Esophagus squamous epithelium (tissue), 5 donors: ENCODE data around the gene RNF13. TPM values are rescaled to one million over a fixed set of nuclear protein-coding genes. Genes with fewer than 3 reads are reported as not detected.

ENCODE experiments used
- DNase-seq: peaks from one replicate; lab custom pipeline; 2025; lab: John Stamatoyannopoulos, UW
- H3K27ac ChIP-seq, 4 donors: fragments of 200-600 bp; sonication (generic); one replicate each; pipeline ENCODE4 v1.5.1; 2016 to 2019; ENCODE audit warnings: mild to moderate bottlenecking in 1 of 4
- H3K27me3 ChIP-seq, 4 donors: fragments of 200-600 bp; sonication (generic); 1 replicate in 3 of 4; 2 replicates in 1 of 4; pipeline versions ENCODE4 v1.5.1 to v1.6.0; 2017 to 2021; ENCODE audit warnings: antibody characterized with exemption in 1 of 4
- H3K36me3 ChIP-seq, 3 donors: fragments of 200-600 bp; sonication (generic); one replicate each; pipeline ENCODE4 v1.5.1; 2016 to 2019
- H3K4me1 ChIP-seq, 3 donors: fragments of 200-600 bp; sonication (generic); one replicate each; pipeline ENCODE4 v1.5.1; 2017 to 2019
- H3K4me3 ChIP-seq, 4 donors: fragments of 200-600 bp; sonication (generic); 1 replicate in 3 of 4; 2 replicates in 1 of 4; pipeline ENCODE4 v1.5.1; 2016 to 2019; ENCODE audit warnings: mild to moderate bottlenecking in 2 of 4, moderate library complexity in 1 of 4
- H3K9me3 ChIP-seq, 3 donors: fragments of 200-600 bp; sonication (generic); one replicate each; pipeline ENCODE4 v1.5.1; 2016 to 2019
- CTCF ChIP-seq, 6 experiments: fragments of 450-650 bp in 4 of 6; fragments of 200-600 bp in 2 of 6; sonication (generic) in 2 of 6; IDR thresholded peaks; one replicate each; pipeline ENCODE4 v1.5.1; 2016 to 2019; ENCODE audit warnings: antibody characterized with exemption in 6 of 6, mild to moderate bottlenecking in 4 of 6, moderate library complexity in 4 of 6
- POLR2A ChIP-seq, 4 donors: fragments of 450-650 bp; IDR thresholded peaks; one replicate each; pipeline ENCODE4 v1.6.1; 2017; ENCODE audit warnings: antibody characterized with exemption in 4 of 4, mild to moderate bottlenecking in 4 of 4, moderate library complexity in 3 of 4
- WGBS, 2 donors: methylation state at CpG; one replicate each; pipeline ENCODE4 v1.1.5; 2018; 5-methylcytosine and 5-hydroxymethylcytosine counted together
- intact Hi-C: fragments of 100-400 bp; cut with DNase I; formaldehyde crosslinking; loops from one replicate; pipeline ENCODE4 v1.15.0; 2022
- total RNA-seq, 4 donors: library from RNA; depleted of rRNA; stranded (reverse); fragments of >200 nt; gene quantifications; one replicate each; pipeline ENCODE4 v1.1.0, GENCODE V29; 2016
- donor health status: DM: yes; HTN: yes; CAD: no.

Gene RNF13
- total RNA-seq, 4 donors from 2014 or later: 17.4 to 70.4 (median 45.8) TPM

DNA sequence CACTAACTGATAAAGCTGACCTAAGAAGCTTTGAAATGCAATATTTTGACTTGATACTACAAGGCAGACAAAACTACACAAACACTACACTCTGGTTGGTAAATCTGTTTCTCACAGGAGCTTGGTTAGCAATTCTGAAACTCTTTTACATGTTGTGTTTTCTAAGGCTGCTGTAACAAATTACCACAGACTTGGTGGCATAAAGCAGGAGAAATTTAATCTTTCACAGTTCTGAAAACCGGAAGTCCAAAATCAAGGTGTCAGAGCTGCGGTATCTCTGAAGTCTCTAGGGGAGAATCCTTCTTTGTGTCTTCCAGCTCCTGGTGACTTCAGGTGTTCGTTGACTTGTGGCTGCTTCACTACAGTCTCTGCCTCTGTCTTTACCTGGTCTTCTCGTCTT is 170.6 kb downstream of the RNF13 start:
- 78 to 86% methylated on average over 3 to 4 of the region's 4 CpGs for WGBS, 2 donors
- TF ChIP-seq POLR2A (IDR thresholded peaks at IDR 0.05) (no peak), CTCF (IDR thresholded peaks at IDR 0.05) (no peak)
- intact Hi-C loops: no loop called here

DNA sequence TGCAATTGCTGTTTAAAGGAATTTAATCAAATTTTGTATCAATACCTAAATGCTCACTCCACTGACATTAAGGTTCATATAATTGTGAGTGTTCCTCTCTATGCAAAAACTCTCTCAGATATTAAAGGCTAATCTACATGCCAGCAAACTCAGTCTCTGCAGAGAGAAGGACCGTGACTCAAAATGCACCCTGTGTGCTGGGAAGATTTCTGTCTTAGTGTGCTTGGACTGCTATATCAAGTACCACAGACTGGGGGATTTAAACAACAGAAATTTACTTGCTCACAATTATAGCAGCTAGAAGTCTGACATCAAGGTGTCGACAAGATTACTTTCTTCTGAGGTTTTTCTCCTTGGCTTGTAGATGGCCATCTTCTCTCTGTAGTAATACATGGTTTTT is 176.3 kb downstream of the RNF13 start:
- WGBS, 2 donors: 49 to 73% methylated on average over 2 of the region's 2 CpGs
- intact Hi-C loops: no loop called here
- Histone ChIP-seq H3K27ac (no peak overlapping the region), H3K4me3 (no peak overlapping the region), H3K36me3 (no peaks in the 10 kb centered on the region), H3K27me3 (no peaks in the 10 kb centered on the region), H3K9me3 (peaks cover 0 to 14% (median 2%) of the 10 kb centered on the region in 3 donors), H3K4me1 (no peaks in the 10 kb centered on the region)
- TF ChIP-seq CTCF (IDR thresholded peaks at IDR 0.05) (no peak), POLR2A (IDR thresholded peaks at IDR 0.05) (no peak)
- no peak for DNase-seq

More for the DNA sequence above, 170.6 kb downstream of the RNF13 start:
- Histone ChIP-seq H3K27ac (no peak overlapping the region), H3K9me3 (no peaks in the 10 kb centered on the region), H3K4me3 (no peak overlapping the region), H3K4me1 (no peaks in the 10 kb centered on the region), H3K27me3 (no peaks in the 10 kb centered on the region), H3K36me3 (no peaks in the 10 kb centered on the region)
- DNase-seq: no peak

DNA sequence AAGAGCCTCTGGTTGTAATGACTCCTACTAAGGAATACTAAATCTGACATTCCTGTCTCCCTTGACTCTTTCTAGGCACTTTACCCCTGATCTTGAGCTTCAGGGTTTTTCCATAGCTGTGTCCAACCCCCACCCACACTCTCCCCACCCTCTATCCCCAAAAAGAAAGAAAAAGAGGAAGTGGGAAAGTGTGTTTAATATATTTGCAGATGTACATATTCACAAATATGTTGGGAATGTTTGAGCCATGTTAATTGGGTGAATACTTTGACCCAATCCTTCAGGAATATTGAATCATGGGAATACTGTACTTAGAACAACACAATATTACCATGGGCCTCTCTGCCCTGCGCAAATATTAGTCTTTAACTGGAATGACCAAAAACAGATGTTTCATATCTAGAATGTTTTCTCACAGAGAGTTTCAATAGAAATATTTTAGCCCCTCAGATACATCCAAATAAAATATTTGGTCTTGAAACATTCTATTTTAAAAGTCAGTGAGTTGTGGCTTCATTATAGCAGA is 177.5 kb downstream of the RNF13 start:
- Histone ChIP-seq H3K36me3 (no peaks in the 10 kb centered on the region), H3K27me3 (no peaks in the 10 kb centered on the region), H3K4me1 (no peaks in the 10 kb centered on the region), H3K9me3 (peaks cover 0 to 25% (median 8%) of the 10 kb centered on the region in 3 donors), H3K27ac (no peak overlapping the region), H3K4me3 (no peak overlapping the region)
- no peak for TF ChIP-seq POLR2A (IDR thresholded peaks at IDR 0.05)
- TF ChIP-seq CTCF (IDR thresholded peaks at IDR 0.05): no peak
- 86 to 92% methylated on average over 1 of the region's 1 CpG for WGBS, 2 donors
- no peak for DNase-seq
- intact Hi-C loops: no loop called here

- no peak overlapping the region for H3K4me3 ChIP-seq
- no peaks in the 10 kb centered on the region for H3K36me3 ChIP-seq
- intact Hi-C loops: no loop called here
- H3K9me3 ChIP-seq: peaks cover 0 to 25% (median 8%) of the 10 kb centered on the region in 3 donors
- no peaks in the 10 kb centered on the region for H3K27me3 ChIP-seq
- TF ChIP-seq POLR2A (IDR thresholded peaks at IDR 0.05) (no peak), CTCF (IDR thresholded peaks at IDR 0.05) (no peak)
- WGBS, 2 donors: 91 to 100% methylated on average over 4 of the region's 4 CpGs
- H3K4me1 ChIP-seq: no peaks in the 10 kb centered on the region
- no peak for DNase-seq
- H3K27ac ChIP-seq: no peak overlapping the region
These were observed 179.5 kb downstream of the RNF13 start for GRCh38 chr3:149992416-149993058.

DNA sequence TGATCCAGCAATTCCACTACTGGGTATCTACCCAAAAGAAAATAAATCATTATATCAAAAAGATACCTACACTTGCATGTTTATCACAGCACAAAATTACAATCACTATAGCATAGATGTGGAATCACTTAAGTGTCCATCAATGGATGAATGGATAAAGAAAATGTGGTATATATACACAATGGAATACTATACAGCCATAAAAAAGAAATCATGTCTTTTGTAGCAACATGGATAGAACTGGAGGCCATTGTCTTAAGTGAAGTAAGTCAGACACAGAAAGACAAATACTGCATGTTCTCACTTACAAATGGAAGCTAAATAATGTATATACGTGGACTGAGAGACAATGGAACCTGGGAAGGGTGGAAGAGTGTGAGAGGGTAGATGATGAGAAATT is 185.9 kb downstream of the RNF13 start:
- Histone ChIP-seq H3K27ac (no peak overlapping the region), H3K27me3 (no peaks in the 10 kb centered on the region), H3K4me1 (no peaks in the 10 kb centered on the region), H3K9me3 (peaks cover 0 to 15% (median 8%) of the 10 kb centered on the region in 3 donors), H3K4me3 (no peak overlapping the region), H3K36me3 (no peaks in the 10 kb centered on the region)
- DNase-seq: no peak
- 88 to 90% methylated on average over 1 of the region's 1 CpG for WGBS, 2 donors
- intact Hi-C loops: no loop called here
- TF ChIP-seq POLR2A (IDR thresholded peaks at IDR 0.05): no peak
- TF ChIP-seq CTCF (IDR thresholded peaks at IDR 0.05): no peak
